ENCODE data around the gene PABPN1.

The PABPN1 gene

DNA sequence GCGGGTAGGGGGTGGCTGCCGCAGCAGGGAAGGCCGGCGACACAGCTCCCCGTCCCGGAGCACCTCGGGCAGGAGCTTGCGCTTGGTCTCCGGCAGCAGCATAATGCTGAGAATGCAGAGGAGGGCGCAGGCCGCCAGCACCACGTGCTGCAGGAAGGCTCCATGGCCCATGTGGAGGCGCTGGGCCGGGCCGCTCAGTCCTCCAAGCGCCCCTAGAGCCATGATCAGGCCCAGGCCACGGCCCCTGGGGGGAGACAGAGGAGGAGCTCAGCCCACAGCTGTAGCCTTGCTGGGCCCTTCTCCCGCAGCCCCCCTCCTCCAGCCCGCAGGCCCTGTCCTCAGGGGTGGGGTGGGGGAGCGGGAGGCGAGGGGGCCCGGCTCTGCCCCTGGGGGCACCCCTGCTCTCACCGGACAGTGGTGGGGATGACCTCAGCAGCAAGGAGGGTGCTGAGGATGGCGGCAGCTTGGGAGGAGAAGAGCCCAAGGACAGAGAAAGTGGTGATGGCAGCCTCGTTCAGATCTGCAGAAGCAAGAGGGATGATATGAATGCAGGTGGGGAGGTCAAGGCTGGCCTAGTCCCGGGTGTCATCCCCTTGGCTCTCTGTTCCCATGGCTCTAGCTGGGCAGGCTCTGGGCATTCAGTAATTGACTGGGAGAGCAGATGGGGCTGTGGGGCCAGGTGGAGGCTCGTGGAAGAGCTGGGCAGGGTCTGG, 25.6 kb downstream of the PABPN1 start:
- TF ChIP-seq, protein P1, sequence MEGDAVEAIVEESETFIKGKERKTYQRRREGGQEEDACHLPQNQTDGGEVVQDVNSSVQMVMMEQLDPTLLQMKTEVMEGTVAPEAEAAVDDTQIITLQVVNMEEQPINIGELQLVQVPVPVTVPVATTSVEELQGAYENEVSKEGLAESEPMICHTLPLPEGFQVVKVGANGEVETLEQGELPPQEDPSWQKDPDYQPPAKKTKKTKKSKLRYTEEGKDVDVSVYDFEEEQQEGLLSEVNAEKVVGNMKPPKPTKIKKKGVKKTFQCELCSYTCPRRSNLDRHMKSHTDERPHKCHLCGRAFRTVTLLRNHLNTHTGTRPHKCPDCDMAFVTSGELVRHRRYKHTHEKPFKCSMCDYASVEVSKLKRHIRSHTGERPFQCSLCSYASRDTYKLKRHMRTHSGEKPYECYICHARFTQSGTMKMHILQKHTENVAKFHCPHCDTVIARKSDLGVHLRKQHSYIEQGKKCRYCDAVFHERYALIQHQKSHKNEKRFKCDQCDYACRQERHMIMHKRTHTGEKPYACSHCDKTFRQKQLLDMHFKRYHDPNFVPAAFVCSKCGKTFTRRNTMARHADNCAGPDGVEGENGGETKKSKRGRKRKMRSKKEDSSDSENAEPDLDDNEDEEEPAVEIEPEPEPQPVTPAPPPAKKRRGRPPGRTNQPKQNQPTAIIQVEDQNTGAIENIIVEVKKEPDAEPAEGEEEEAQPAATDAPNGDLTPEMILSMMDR (IDR thresholded peaks at IDR 0.05; ENCODE audit: extremely low read depth, missing control alignments) = no peak
- DNase-seq (ENCODE audit: low spot score) = no peak

DNA sequence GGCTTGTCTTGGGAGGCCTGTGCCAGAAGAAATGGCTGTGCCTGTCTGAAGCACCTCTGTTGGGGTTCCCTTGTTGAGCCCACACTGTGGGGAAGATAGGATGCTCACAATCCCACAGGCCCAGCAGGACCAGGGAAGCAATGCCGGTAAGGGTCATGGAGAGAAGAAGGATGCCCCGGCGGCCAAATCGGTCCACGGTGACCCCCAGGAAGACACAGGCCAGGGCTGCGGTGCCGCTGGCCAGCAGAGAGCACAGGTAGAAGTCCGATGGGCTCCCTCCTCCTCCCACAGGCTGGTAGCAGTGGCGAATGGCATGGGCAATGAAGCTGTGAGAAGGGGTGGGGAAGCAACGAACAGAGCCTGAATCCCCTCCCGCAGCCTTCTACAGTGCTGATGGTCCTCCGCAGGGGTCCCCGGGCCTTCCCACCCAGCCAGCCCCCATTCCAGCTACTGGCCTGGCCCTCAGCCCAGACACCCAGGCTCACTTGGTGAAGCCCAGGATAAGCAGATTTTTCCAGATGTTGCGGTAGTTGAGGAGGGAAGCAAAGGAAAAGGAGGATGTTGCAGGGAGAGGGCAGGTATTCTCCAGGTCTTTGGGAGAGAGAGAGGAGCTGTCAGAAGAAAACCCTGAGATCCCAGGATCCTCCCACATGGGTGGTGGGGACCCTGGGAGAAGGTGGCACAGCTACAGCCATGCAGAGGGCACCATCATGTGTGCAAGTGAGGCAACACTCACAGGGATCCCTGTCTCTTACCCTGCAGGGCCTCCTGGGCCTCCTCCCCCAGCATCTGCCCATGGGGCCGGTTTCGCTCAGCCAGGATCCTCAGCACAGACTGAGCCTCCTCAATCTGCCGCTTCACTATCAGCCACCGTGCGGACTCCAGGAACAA, 26.4 kb downstream of the PABPN1 start:
- TF ChIP-seq, protein P1 (IDR thresholded peaks at IDR 0.05; ENCODE audit: extremely low read depth, missing control alignments) = no peak

DNA sequence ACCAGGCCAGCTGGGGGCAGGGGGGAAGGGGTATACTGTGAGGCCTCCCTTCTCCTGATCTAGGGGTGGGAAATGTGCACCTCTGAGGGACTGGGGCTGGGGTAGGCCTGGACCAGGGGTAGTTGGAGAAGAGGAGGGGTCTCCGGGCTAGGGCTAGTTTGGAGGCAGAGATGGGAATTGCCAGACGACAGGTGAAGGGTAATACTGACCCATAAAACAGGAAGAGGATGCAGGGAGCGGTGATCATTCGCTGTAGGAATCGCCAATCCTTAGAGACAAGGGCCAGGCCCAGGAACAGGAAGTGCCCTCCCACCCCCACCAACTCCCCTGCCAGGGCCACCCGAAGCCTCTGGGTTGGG, 27.0 kb downstream of the PABPN1 start:
- DNase-seq (ENCODE audit: low spot score) = peak; percentile 13
- TF ChIP-seq, protein P1 (IDR thresholded peaks at IDR 0.05; ENCODE audit: extremely low read depth, missing control alignments) = no peak

More for the DNA sequence above, 26.4 kb downstream of the PABPN1 start:
- DNase-seq (ENCODE audit: low spot score) = peak; percentile 22

DNA sequence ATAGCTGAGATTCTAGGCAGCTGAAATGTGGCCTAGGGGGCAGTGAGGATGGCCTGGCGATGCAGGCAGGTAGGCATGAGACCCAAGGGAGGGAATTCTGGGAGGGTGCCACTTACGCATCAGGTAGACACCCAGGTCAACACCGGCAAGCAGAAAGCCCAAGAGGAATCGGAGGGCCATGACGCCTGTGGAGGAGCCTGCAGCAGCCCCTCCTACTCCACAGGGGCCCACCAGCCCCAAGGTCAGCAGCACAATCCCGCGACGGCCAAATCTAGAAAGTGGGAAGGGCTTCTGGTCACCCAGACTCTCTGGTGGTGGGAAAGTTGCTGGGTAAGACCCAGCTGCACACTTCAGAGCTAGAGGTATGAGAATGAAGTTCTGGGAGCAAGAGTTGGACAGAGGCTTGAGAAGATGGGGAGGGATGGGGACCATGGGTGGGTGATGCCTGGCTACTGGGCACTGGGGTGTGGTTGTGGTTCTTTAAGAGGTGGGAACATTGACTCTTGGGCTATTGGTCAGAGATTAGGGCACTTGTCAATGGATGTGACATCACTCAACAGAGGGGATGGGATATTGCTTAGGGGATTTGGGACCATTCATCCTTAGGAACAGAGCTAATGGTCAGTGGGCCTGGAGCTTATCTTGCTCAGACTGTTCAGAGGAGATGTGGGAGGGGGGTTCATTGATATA, 28.0 kb downstream of the PABPN1 start:
- peak; percentile 30 for DNase-seq (ENCODE audit: low spot score)
- TF ChIP-seq, protein P1 (IDR thresholded peaks at IDR 0.05; ENCODE audit: extremely low read depth, missing control alignments) = no peak

DNA sequence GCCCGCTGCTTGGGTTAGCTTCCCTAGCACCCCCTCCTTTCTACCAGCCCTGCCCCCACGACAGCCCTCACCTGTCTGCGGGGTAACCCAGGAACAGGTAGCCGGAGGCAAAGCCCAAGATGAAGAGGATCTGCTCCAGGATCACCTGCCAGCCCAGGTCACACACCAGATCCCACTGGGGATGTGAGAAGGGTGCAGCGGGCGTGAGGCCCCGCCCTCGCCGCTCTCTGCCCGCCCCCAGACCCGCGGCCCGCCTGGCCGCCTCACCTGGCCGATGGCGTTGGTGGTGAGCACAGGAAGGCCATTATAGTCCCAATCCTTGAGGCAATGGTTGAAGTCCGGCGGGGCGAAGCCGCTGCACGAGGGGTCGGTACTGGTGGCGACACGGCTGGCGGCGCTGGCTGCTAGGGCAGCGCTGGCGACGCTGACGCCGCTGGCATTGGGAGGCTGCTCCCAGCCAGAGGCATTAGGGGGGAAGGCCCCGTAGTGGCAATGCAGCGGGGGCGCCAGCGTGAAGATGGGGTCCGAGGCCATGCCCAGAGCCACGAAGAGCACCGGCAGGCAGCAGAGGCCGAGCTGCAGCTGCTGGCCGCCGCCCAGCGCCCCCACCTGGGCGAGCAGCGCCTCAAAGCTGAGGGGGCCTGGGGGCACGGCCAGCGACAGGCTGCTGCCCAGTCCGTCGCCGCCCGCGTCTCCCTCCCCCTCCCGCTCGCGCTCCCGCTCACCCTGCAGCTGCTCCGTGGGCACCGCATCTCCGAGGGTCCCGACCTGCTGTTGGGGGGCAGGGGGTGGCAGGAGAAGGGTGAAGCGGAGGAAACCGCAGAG, 30.6 kb downstream of the PABPN1 start:
- DNase-seq (ENCODE audit: low spot score) = peak; percentile 23
- TF ChIP-seq, protein P1 (IDR thresholded peaks at IDR 0.05; ENCODE audit: extremely low read depth, missing control alignments) = no peak

DNA sequence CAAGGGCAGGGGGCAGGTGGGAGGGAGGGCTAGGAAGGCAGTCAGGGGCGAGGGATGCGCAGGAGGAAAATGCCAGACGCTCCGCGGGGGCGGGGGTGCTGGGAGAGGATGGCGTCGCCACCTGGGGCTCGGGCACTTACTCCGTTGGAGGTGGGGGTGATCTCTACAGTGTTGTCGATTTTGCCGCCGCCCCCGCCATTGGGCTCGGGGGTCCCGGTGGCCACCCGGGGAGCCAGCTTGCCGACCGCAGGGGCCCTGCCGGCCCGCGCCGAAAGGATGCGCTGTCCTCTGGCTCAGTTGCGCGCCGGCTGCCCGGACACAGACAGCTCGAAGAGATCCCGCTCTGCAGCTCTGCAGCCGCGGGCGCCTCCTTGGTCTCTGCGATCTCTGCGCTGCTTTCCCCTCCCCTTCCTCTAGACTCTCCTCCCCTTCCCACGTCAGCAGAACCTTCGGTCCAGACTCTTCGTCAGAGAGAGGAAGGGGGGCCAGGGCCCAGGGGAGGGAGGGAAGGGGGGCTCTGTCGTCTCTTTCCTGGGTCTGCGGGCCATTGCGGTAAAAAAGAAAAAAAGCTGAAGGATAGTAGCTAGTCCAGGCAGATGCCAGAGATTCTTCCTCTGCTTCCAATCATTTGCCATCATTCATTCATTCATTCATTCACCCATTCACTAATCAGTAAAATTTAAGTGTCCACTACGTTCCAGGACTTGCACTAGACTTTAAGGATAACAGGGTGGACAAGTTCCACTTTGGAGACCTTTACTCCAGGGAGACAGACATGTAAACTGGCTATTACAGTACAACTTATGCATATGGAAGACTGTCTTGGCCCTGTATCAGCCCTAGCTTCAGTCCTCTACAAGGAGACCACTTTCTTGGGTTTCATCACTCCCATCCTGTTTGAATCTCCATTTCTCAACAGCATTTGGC, 31.5 kb downstream of the PABPN1 start, which contains the start of gene SLC22A17:
Gene SLC22A17, minus strand, starts transcription at position 382 of the 927 bp plus-strand sequence.
- TF ChIP-seq, protein P1 (IDR thresholded peaks at IDR 0.05; ENCODE audit: extremely low read depth, missing control alignments) = no peak

More for the DNA sequence above, 31.5 kb downstream of the PABPN1 start, which contains the start of gene SLC22A17:
- no peak for DNase-seq (ENCODE audit: low spot score)

All from GM20000 (cell line).